Measurements from ENCODE around the gene SLC1A7.
A peak's percentile ranks its signal among the peaks of the same experiment; 100 is the strongest.

SLC1A7 gene

DNA sequence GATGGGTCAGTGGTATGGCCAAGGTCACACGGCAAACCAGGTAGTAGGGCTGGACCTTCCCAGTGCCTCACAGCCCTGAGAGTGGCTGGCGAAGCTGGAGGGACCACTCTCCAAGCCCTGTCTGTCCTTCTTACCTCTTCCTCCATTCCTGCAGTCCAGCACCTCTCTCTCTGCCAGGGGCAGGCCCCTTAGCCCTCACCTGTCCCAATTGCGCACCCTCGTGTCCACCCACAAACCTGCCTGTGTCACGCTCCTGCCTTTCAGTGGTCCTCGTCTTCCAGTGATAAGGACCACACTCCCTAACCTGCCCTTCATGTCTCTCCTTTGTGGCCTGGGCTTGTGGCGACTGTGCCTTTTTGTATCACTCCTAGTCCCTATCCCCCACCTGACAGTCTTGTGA, 77.0 kb downstream of the SLC1A7 start:
- Histone ChIP-seq H3K4me1 (ENCODE audit: control insufficient read depth, insufficient read depth, low read length) (no peaks in the 10 kb centered on the region), H3K36me3 (ENCODE audit: control insufficient read depth, insufficient read depth, low read length) (no peaks in the 10 kb centered on the region), H3K27me3 (ENCODE audit: control insufficient read depth, insufficient read depth, low read length) (peaks cover 38% of the 10 kb centered on the region), H3K9ac (ENCODE audit: low read depth, low read length) (no peak overlapping the region), H3K9me3 (ENCODE audit: control insufficient read depth, insufficient read depth, low read length) (no peaks in the 10 kb centered on the region), H3K4me3 (ENCODE audit: low read depth, low read length) (no peak overlapping the region)

DNA sequence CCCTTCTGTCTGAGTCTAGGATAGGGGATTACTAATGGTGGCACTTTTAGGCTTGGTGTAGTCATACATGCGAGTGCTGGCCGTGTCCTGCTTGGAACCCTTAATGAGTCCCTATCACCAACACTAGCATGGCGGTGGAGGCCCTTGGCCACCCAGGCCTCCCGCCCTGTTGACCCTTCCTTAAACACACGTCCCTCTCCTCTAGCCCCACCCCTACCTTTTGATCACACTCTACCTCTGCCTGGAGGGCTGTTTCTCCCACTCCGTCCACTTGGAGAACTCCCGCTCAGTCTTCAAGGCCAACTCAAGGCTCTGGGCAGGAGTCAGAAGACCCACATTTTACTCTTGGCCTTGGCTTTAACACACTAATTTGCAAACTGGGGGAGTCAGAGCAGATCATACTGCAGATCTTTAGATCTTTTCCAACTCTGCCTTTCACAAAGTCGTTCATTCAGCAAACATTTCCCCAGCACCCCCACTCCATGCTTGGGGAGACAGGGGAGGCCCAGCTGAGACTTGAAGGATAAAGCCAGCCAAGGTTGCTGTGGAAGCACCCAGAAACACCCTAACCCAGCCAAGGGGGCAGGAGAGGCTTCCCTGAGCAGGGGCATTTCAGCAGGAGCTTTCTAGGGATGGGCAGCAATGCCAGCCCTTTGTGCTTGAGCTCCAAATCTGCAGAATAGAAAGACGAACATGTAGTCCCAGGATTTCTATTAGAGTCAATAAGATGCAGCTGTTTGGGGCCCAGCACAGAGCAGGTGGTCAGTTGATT, 78.5 kb downstream of the SLC1A7 start:
- Histone ChIP-seq H3K9ac (ENCODE audit: low read depth, low read length) (no peak overlapping the region), H3K4me1 (ENCODE audit: control insufficient read depth, insufficient read depth, low read length) (no peaks in the 10 kb centered on the region), H3K27me3 (ENCODE audit: control insufficient read depth, insufficient read depth, low read length) (peaks cover 52% of the 10 kb centered on the region), H3K4me3 (ENCODE audit: low read depth, low read length) (no peak overlapping the region), H3K9me3 (ENCODE audit: control insufficient read depth, insufficient read depth, low read length) (no peaks in the 10 kb centered on the region), H3K36me3 (ENCODE audit: control insufficient read depth, insufficient read depth, low read length) (no peaks in the 10 kb centered on the region)

DNA sequence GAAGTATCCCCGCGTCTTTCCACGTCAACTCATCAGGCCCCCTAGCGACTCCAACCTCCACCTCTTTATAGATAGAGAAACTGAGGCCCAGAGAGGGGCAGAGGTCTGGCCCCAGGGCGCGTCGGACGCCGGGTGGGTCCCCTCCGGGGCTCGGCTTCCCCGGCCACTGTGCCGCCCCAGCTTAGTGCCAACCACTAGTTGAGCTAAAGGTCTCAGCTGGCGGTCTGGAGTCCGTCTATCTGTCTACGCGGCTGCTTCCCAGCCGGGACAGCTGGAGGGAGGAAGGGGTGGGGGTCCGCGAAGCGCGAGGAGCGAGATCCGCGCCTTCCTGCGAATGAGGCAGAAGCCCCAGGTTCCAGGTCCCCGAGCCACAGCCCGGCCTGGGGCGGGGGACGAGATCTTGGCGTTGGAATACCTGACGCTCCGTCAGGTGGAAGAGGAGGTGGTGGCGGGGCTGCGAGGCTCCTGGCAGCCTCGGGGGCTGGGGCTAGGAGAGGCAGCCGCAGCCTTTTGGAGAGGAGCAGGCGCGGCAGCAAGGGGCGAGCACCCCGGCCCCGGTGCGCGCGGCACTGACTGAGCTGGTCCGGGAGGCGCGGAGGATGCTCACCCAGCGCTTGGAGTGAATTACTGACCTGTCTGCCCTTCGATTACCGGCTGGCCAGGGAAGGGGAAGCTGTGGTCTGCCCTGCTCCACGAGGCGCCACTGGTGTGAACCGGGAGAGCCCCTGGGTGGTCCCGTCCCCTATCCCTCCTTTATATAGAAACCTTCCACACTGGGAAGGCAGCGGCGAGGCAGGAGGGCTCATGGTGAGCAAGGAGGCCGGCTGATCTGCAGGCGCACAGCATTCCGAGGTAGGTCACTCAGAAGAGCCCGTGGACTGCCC, 79.5 kb downstream of the SLC1A7 start:
- Histone ChIP-seq H3K9ac (ENCODE audit: low read depth, low read length) (no peak overlapping the region), H3K27me3 (ENCODE audit: control insufficient read depth, insufficient read depth, low read length) (peaks cover 55% of the 10 kb centered on the region), H3K36me3 (ENCODE audit: control insufficient read depth, insufficient read depth, low read length) (no peaks in the 10 kb centered on the region), H3K9me3 (ENCODE audit: control insufficient read depth, insufficient read depth, low read length) (no peaks in the 10 kb centered on the region), H3K4me1 (ENCODE audit: control insufficient read depth, insufficient read depth, low read length) (no peaks in the 10 kb centered on the region), H3K4me3 (ENCODE audit: low read depth, low read length) (peak overlapping the region; percentile 67)

DNA sequence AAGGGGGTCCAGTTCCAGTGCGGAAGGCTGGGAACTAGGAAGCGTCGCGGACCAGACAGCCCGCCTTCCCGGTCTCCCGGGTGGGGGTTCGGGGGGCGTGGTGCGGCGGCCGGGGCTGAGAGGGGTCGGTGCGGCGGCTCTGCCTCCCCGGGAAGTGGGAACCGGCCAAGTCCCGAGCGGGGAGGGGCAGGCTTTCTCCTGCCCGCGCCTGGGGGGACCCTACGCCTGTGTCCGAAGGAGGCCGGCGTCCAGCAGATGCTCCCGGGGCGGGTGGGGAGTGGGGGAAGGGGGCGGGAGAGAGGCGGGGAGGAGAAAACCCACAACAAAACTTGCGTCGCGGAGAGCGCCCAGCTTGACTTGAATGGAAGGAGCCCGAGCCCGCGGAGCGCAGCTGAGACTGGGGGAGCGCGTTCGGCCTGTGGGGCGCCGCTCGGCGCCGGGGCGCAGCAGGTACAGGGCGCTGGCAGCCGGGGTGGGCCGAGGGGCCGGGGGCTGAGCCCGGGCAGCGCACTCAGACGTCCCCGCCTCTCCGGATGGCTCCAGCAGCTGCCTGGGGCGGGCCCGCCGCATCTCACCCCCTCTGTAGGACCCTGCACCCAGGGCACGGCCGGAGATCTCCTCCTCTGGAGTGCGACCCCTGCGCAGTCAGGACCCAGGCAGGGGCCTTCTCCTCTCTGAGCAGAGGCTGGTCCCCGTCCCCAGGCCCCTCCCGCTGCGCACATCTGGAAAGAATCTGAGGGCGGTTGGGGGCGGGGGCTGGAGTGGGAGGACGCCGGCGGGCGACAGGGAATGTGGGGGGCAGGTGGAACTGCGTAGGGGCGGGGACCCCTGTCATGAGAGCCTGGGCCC, 80.4 kb downstream of the SLC1A7 start, which contains the start of gene PODN:
PODN (plus strand) TSS at position 355 of the 849 bp plus-strand sequence. CDS start 7,643 bp downstream, outside the sequence.
- Histone ChIP-seq H3K27me3 (ENCODE audit: control insufficient read depth, insufficient read depth, low read length) (peaks cover 55% of the 10 kb centered on the region), H3K9ac (ENCODE audit: low read depth, low read length) (no peak within 1 kb of the TSS), H3K9me3 (ENCODE audit: control insufficient read depth, insufficient read depth, low read length) (no peaks in the 10 kb centered on the region), H3K4me1 (ENCODE audit: control insufficient read depth, insufficient read depth, low read length) (no peaks in the 10 kb centered on the region), H3K36me3 (ENCODE audit: control insufficient read depth, insufficient read depth, low read length) (no peaks in the 10 kb centered on the region), H3K4me3 (ENCODE audit: low read depth, low read length) (peak within 1 kb of the TSS; percentile 67)

DNA sequence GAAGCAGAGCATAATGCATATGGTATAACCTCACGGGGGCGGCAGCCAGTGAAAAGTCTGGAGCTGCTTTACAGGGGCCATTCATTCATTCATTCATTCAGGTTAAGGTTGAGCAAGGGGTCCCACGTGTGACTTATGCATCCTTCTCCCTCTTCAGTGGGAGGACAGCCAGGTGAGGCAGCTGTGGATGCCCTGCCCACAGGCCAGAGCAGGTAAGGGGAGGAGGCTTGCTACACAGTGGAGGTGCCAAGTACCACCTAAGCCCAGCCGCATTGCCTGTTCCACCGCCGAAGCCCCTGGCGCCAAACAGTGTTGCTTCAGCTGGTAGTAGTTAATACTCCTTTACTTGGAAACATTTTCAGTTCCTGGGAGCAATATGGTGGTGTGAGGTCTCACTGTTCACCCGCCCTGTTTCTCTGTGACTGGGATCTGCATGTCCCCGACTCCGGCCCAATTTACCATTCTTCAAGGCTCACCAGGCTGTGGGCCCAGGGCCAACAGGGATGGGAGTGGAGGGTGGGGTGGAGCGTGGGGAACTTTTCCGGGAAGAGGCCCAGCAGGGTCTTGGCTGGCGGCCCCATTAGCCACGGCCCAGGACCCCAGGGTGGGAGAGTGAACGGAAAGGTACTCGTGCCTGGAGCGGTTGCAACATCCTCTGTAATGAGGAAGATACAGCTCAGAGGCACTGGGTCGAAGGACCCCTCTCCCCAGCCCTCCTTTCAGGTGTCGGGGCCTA, 81.1 kb downstream of the SLC1A7 start:
- H3K9me3 ChIP-seq (ENCODE audit: control insufficient read depth, insufficient read depth, low read length): no peaks in the 10 kb centered on the region
- no peaks in the 10 kb centered on the region for H3K36me3 ChIP-seq (ENCODE audit: control insufficient read depth, insufficient read depth, low read length)
- H3K4me3 ChIP-seq (ENCODE audit: low read depth, low read length): peak overlapping the region; percentile 51
- H3K27me3 ChIP-seq (ENCODE audit: control insufficient read depth, insufficient read depth, low read length): peaks cover 55% of the 10 kb centered on the region
- H3K4me1 ChIP-seq (ENCODE audit: control insufficient read depth, insufficient read depth, low read length): no peaks in the 10 kb centered on the region
- no peak overlapping the region for H3K9ac ChIP-seq (ENCODE audit: low read depth, low read length)

DNA sequence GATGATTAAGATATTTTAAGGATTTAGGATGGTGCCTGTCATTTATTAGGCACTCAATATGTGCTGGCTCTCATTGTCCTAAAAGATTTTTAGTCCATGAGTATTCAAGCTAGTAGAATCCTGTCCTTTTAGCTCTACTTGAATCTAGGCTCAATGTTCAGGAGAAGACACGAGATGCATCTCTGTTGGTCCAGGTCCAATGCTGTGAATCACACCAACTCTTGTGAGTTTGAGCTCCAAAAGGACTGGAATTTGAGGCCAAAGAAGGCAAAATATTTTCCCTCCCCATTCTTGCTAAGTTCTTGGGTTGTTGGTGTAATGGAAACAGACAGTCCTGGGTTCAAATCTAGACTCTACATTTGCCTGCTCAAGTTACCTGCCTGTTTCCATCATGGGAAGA, 81.9 kb downstream of the SLC1A7 start:
- peaks cover 55% of the 10 kb centered on the region for H3K27me3 ChIP-seq (ENCODE audit: control insufficient read depth, insufficient read depth, low read length)
- H3K9me3 ChIP-seq (ENCODE audit: control insufficient read depth, insufficient read depth, low read length): no peaks in the 10 kb centered on the region
- H3K4me3 ChIP-seq (ENCODE audit: low read depth, low read length): no peak overlapping the region
- H3K36me3 ChIP-seq (ENCODE audit: control insufficient read depth, insufficient read depth, low read length): no peaks in the 10 kb centered on the region
- no peaks in the 10 kb centered on the region for H3K4me1 ChIP-seq (ENCODE audit: control insufficient read depth, insufficient read depth, low read length)
- no peak overlapping the region for H3K9ac ChIP-seq (ENCODE audit: low read depth, low read length)

DNA sequence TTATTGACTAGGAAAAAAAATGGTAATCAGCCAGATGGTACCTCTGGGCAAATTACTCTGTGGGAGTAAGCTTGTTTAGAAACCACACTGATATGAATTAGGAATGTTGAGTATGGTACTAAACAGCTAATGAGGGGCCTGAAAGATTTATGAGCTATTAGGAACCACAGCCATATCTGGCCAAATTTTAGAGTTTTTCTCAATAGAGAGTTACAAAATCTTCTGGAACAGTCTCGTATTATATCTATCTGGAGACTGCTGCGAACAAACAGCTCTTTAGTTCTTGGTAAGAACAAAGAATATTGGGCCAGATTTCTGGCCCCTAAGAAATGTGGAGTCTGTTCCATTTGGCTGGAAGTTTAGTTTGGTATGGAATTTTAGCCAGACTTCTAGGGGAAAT, 85.3 kb downstream of the SLC1A7 start:
- no peaks in the 10 kb centered on the region for H3K9me3 ChIP-seq (ENCODE audit: control insufficient read depth, insufficient read depth, low read length)
- no peak overlapping the region for H3K4me3 ChIP-seq (ENCODE audit: low read depth, low read length)
- no peak overlapping the region for H3K9ac ChIP-seq (ENCODE audit: low read depth, low read length)
- no peaks in the 10 kb centered on the region for H3K4me1 ChIP-seq (ENCODE audit: control insufficient read depth, insufficient read depth, low read length)
- H3K27me3 ChIP-seq (ENCODE audit: control insufficient read depth, insufficient read depth, low read length): peaks cover 31% of the 10 kb centered on the region
- H3K36me3 ChIP-seq (ENCODE audit: control insufficient read depth, insufficient read depth, low read length): no peaks in the 10 kb centered on the region

GRCh38 chr1:53051676-53052075, 90.8 kb downstream of the SLC1A7 start:
- no peaks in the 10 kb centered on the region for H3K36me3 ChIP-seq (ENCODE audit: control insufficient read depth, insufficient read depth, low read length)
- no peaks in the 10 kb centered on the region for H3K9me3 ChIP-seq (ENCODE audit: control insufficient read depth, insufficient read depth, low read length)
- peaks cover 10% of the 10 kb centered on the region for H3K4me1 ChIP-seq (ENCODE audit: control insufficient read depth, insufficient read depth, low read length)
- no peak overlapping the region for H3K9ac ChIP-seq (ENCODE audit: low read depth, low read length)
- H3K4me3 ChIP-seq (ENCODE audit: low read depth, low read length): no peak overlapping the region
- no peaks in the 10 kb centered on the region for H3K27me3 ChIP-seq (ENCODE audit: control insufficient read depth, insufficient read depth, low read length)

DNA sequence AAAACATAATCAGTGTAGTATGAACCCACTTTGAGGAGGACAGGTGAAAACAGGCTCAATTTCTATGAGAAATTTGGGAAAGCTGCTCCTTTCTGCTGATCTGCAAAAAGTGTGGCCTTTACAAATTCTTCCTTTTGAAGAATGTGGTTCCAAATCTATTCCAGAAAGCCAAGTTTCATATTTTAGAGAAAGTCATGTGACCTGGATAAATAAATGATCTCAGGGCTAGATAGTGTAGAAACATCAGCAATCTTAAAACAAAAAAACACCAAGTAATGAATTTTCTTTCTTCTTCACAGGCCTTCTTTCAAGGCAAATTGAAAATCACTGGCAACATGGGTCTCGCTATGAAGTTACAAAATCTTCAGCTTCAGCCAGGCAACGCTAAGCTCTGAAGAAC, 92.1 kb downstream of the SLC1A7 start:
- H3K36me3 ChIP-seq (ENCODE audit: control insufficient read depth, insufficient read depth, low read length): no peaks in the 10 kb centered on the region
- peaks cover 10% of the 10 kb centered on the region for H3K4me1 ChIP-seq (ENCODE audit: control insufficient read depth, insufficient read depth, low read length)
- H3K9ac ChIP-seq (ENCODE audit: low read depth, low read length): no peak overlapping the region

DNA sequence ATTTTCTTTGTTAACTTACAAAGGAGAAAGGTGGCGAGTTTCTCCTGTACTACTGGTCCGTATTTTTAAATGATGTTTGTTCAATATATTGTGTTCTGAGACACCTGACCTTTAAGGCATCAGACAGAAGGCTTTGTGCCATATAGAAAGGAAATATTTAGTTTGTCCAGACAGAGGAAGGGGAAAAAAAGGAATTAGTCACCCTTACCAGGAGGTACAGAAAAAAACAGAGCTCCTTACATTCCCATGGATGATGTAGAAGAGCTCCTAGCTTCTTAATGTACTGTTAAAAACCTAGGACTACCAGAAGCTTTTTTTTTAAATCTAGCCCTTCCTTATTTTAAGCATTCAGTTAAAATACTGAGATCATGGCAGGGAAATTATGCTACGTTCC, 92.9 kb downstream of the SLC1A7 start:
- Histone ChIP-seq H3K27me3 (ENCODE audit: control insufficient read depth, insufficient read depth, low read length) (no peaks in the 10 kb centered on the region), H3K36me3 (ENCODE audit: control insufficient read depth, insufficient read depth, low read length) (no peaks in the 10 kb centered on the region)

More for the DNA sequence above, 92.1 kb downstream of the SLC1A7 start:
- Histone ChIP-seq H3K9me3 (ENCODE audit: control insufficient read depth, insufficient read depth, low read length) (no peaks in the 10 kb centered on the region), H3K4me3 (ENCODE audit: low read depth, low read length) (no peak overlapping the region), H3K27me3 (ENCODE audit: control insufficient read depth, insufficient read depth, low read length) (no peaks in the 10 kb centered on the region)

More for the DNA sequence above, 92.9 kb downstream of the SLC1A7 start:
- no peak overlapping the region for H3K4me3 ChIP-seq (ENCODE audit: low read depth, low read length)
- H3K4me1 ChIP-seq (ENCODE audit: control insufficient read depth, insufficient read depth, low read length): peaks cover 10% of the 10 kb centered on the region
- H3K9me3 ChIP-seq (ENCODE audit: control insufficient read depth, insufficient read depth, low read length): no peaks in the 10 kb centered on the region
- H3K9ac ChIP-seq (ENCODE audit: low read depth, low read length): no peak overlapping the region

Data from iPS-15b (cell line).